Stomach (tissue), 9 donors: Measurements from ENCODE around the gene AGAP2. TPM values are rescaled to one million over a fixed set of nuclear protein-coding genes. Genes with fewer than 3 reads are reported as not detected.

Experiments used
- DNase-seq, 2 donors: peaks; one replicate each; pipeline versions ENCODE4 v3.0.0 to v3.0.0-alpha.2; 2013 to 2019
- H3K27ac ChIP-seq, 5 donors: fragments of 200-600 bp in 4 of 5; sonication (generic) in 4 of 5; one replicate each; pipeline ENCODE4 v1.5.1; 2013 to 2019; ENCODE audit warnings: mild to moderate bottlenecking in 1 of 5, moderate library complexity in 1 of 5
- H3K27me3 ChIP-seq, 3 donors: fragments of 200-600 bp; sonication (generic); one replicate each; pipeline ENCODE4 v1.5.1; 2017 to 2019; ENCODE audit warnings: mixed run types in 1 of 3
- H3K36me3 ChIP-seq, 4 donors: fragments of 200-600 bp; sonication (generic); 1 replicate in 3 of 4; 2 replicates in 1 of 4; pipeline ENCODE4 v1.5.1; 2016 to 2019
- H3K4me1 ChIP-seq, 4 donors: fragments of 200-600 bp; sonication (generic); one replicate each; pipeline ENCODE4 v1.5.1; 2016 to 2019
- H3K4me3 ChIP-seq, 4 donors: fragments of 200-600 bp; sonication (generic) in 3 of 4; one replicate each; pipeline ENCODE4 v1.5.1; 2016 to 2019; ENCODE audit warnings: mild to moderate bottlenecking in 1 of 4
- H3K9me3 ChIP-seq, 4 donors: fragments of 200-600 bp; sonication (generic); one replicate each; pipeline ENCODE4 v1.5.1; 2016 to 2019
- CTCF ChIP-seq, 7 experiments: fragments of 450-650 bp in 4 of 7; fragments of 200-600 bp in 3 of 7; sonication (generic) in 3 of 7; IDR thresholded peaks; one replicate each; pipeline ENCODE4 v1.5.1; 2016 to 2019; ENCODE audit warnings: antibody characterized with exemption in 7 of 7, control low read depth in 2 of 7, mild to moderate bottlenecking in 1 of 7
- EP300 ChIP-seq: sonication (generic); formaldehyde crosslinking; IDR thresholded peaks from one replicate; pipeline ENCODE4 v1.6.1; 2017; ENCODE audit warnings: antibody characterized with exemption
- POLR2A ChIP-seq, 4 donors: fragments of 450-650 bp; IDR thresholded peaks; one replicate each; pipeline ENCODE4 v1.6.1; 2016; ENCODE audit warnings: antibody characterized with exemption in 4 of 4, control low read depth in 2 of 4, mild to moderate bottlenecking in 1 of 4, moderate library complexity in 1 of 4
- POLR2AphosphoS5 ChIP-seq, 3 donors: sonication (generic); formaldehyde crosslinking; IDR thresholded peaks; one replicate each; pipeline ENCODE4 v1.6.1; 2016; ENCODE audit warnings: antibody characterized with exemption in 3 of 3
- WGBS, 5 donors: extraction: QIAGEN DNeasy Blood & Tissue Kit in 3 of 5; methylation state at CpG; one replicate each; pipeline versions ENCODE4 v1.1.5 to v1.1.7; 2013 to 2018; 5-methylcytosine and 5-hydroxymethylcytosine counted together
- intact Hi-C: fragments of 100-400 bp; cut with DNase I; formaldehyde crosslinking; loops from one replicate; pipeline ENCODE4 v1.15.1; 2023; ENCODE audit warnings: low total_unique reads
- polyA plus RNA-seq, 3 donors: library from polyadenylated mRNA; stranded (reverse); fragments of 200-250 nt; gene quantifications; one replicate each; pipeline ENCODE4 v1.2.3, GENCODE V29; 2013
- total RNA-seq, 5 donors: library from RNA; depleted of rRNA; stranded (reverse); fragments of >200 nt; gene quantifications; one replicate each; pipeline versions ENCODE4 v1.1.0 to v1.2.3, GENCODE V29; 2014 to 2016
- donor health status: healthy with polysubstance abuse.
- donor health status: Bipolar disorder and iron deficiency.
- donor health status: healthy.

Gene AGAP2
- total and polyA plus RNA-seq, 8 donors = under 0.01 to 5.7 (median 0.68) TPM; not detected in 1

GRCh38 chr12:57745485-57745881 is 6.9 kb upstream of the AGAP2 start:
- intact Hi-C loops = no loop called here
- Histone ChIP-seq H3K36me3 (peaks cover 25 to 44% (median 42%) of the 10 kb centered on the region in 4 donors), H3K27ac (peak overlapping the region; percentile 94 to 97 (median 95)), H3K4me3 (peak overlapping the region; percentile 63 to 86 (median 73)), H3K27me3 (peaks cover 0 to 30% (median under 1%) of the 10 kb centered on the region in 3 donors), H3K9me3 (no peaks in the 10 kb centered on the region), H3K4me1 (peaks cover 10 to 31% (median 20%) of the 10 kb centered on the region in 4 donors)
- WGBS, 5 donors = 41 to 54% (median 43%) methylated on average over 8 of the region's 8 CpGs
- no peak for TF ChIP-seq CTCF (IDR thresholded peaks at IDR 0.05)
- TF ChIP-seq POLR2A (IDR thresholded peaks at IDR 0.05) = no peak
- TF ChIP-seq POLR2AphosphoS5 (IDR thresholded peaks at IDR 0.05) = no peak
- TF ChIP-seq EP300 = no peak
- no peak for DNase-seq

GRCh38 chr12:57744777-57745484 is 6.4 kb upstream of the AGAP2 start, which contains the start of gene TSPAN31:
TSS of gene TSPAN31 (plus strand) at chr12:57745039. CDS start at chr12:57745155, 116 bp downstream.
- peak in 1 of 7 experiments; percentile 3 for TF ChIP-seq CTCF (IDR thresholded peaks at IDR 0.05)
- no peak for TF ChIP-seq EP300
- peak; percentile 77 to 81 (median 79) for TF ChIP-seq POLR2AphosphoS5 (IDR thresholded peaks at IDR 0.05)
- peak in 1 of 4 donors; percentile 37 for TF ChIP-seq POLR2A (IDR thresholded peaks at IDR 0.05)
- Histone ChIP-seq H3K4me3 (peak within 1 kb of the TSS; percentile 63 to 86 (median 73)), H3K9me3 (no peaks in the 10 kb centered on the region), H3K27me3 (peaks cover 0 to 36% (median 6%) of the 10 kb centered on the region in 3 donors), H3K4me1 (peaks cover 10 to 33% (median 18%) of the 10 kb centered on the region in 4 donors), H3K36me3 (peaks cover 25 to 39% (median 37%) of the 10 kb centered on the region in 4 donors), H3K27ac (peak within 1 kb of the TSS; percentile 94 to 97 (median 95))
- intact Hi-C loops = no loop called here
- peak; percentile 98 to 99 for DNase-seq
- 0 to 1% (median 0%) methylated on average over 29 of the region's 29 CpGs for WGBS, 5 donors

GRCh38 chr12:57744194-57744776 is 5.7 kb upstream of the AGAP2 start:
- DNase-seq = peak; percentile 73 to 92
- Histone ChIP-seq H3K9me3 (no peaks in the 10 kb centered on the region), H3K27me3 (peaks cover 0 to 42% (median 13%) of the 10 kb centered on the region in 3 donors), H3K4me3 (peak overlapping the region; percentile 63 to 86 (median 73)), H3K4me1 (peaks cover 11 to 36% (median 20%) of the 10 kb centered on the region in 4 donors), H3K27ac (peak overlapping the region; percentile 87 to 97 (median 95)), H3K36me3 (peaks cover 25 to 32% (median 30%) of the 10 kb centered on the region in 4 donors)
- TF ChIP-seq EP300 (peak; percentile 66), POLR2AphosphoS5 (IDR thresholded peaks at IDR 0.05) (no peak)
- 7 to 14% (median 9%) methylated on average over 19 to 21 of the region's 21 CpGs for WGBS, 5 donors
- intact Hi-C loops = no loop called here

- Histone ChIP-seq H3K27me3 (peaks cover 0 to 47% (median 18%) of the 10 kb centered on the region in 3 donors), H3K27ac (peak overlapping the region in 2 of 5 donors; percentile 95 to 97), H3K9me3 (no peaks in the 10 kb centered on the region), H3K4me3 (no peak overlapping the region), H3K36me3 (peaks cover 20 to 27% (median 25%) of the 10 kb centered on the region in 4 donors), H3K4me1 (peaks cover 16 to 41% (median 24%) of the 10 kb centered on the region in 4 donors)
- no peak for DNase-seq
- no peak for TF ChIP-seq POLR2A (IDR thresholded peaks at IDR 0.05)
- no peak for TF ChIP-seq EP300
- TF ChIP-seq CTCF (IDR thresholded peaks at IDR 0.05) = no peak
- TF ChIP-seq POLR2AphosphoS5 (IDR thresholded peaks at IDR 0.05) = no peak
- 80 to 96% (median 91%) methylated on average over 2 of the region's 2 CpGs for WGBS, 5 donors
- intact Hi-C loops = no loop called here
Observed at GRCh38 chr12:57743769-57744168, 5.2 kb upstream of the AGAP2 start.
